Anterior cingulate cortex (tissue), 58 donors: Measurements from ENCODE around the gene CAMK1D.

Experiments
- DNase-seq, 58 donors: peaks; one replicate each; lab custom pipeline; 2025; lab: John Stamatoyannopoulos, UW

Gene CAMK1D

GRCh38 chr10:12579954-12580858 lies 230.9 kb downstream of the CAMK1D start:
- DNase-seq, result no peak

GRCh38 chr10:12583891-12584595 lies 234.7 kb downstream of the CAMK1D start:
- DNase-seq, result no peak

- DNase-seq, result no peak
Measured at GRCh38 chr10:12586741-12587140, 237.4 kb downstream of the CAMK1D start.

GRCh38 chr10:12587451-12587888 lies 238.1 kb downstream of the CAMK1D start:
- DNase-seq, result no peak

GRCh38 chr10:12588091-12588860 lies 238.9 kb downstream of the CAMK1D start:
- DNase-seq, result no peak

GRCh38 chr10:12589291-12589690 lies 239.9 kb downstream of the CAMK1D start:
- DNase-seq, result no peak

GRCh38 chr10:12589791-12590190 lies 240.4 kb downstream of the CAMK1D start:
- no peak for DNase-seq

- DNase-seq, result peak in 1 of 58 donors; percentile 55
Measured at GRCh38 chr10:12590675-12591659, 241.6 kb downstream of the CAMK1D start.

GRCh38 chr10:12592967-12593366 lies 243.6 kb downstream of the CAMK1D start:
- no peak for DNase-seq

GRCh38 chr10:12594448-12594944 lies 245.1 kb downstream of the CAMK1D start:
- DNase-seq, result no peak

GRCh38 chr10:12595936-12596576 lies 246.7 kb downstream of the CAMK1D start:
- DNase-seq, result no peak

- no peak for DNase-seq
Measured at GRCh38 chr10:12597176-12597575, 247.8 kb downstream of the CAMK1D start.

GRCh38 chr10:12597788-12598765 lies 248.7 kb downstream of the CAMK1D start:
- no peak for DNase-seq

GRCh38 chr10:12600652-12601051 lies 251.3 kb downstream of the CAMK1D start:
- no peak for DNase-seq

GRCh38 chr10:12602521-12602920 lies 253.2 kb downstream of the CAMK1D start:
- no peak for DNase-seq

GRCh38 chr10:12603766-12604470 lies 254.6 kb downstream of the CAMK1D start:
- no peak for DNase-seq
